ENCODE measurements around the gene CAMKMT.

- TF ChIP-seq, protein P1, sequence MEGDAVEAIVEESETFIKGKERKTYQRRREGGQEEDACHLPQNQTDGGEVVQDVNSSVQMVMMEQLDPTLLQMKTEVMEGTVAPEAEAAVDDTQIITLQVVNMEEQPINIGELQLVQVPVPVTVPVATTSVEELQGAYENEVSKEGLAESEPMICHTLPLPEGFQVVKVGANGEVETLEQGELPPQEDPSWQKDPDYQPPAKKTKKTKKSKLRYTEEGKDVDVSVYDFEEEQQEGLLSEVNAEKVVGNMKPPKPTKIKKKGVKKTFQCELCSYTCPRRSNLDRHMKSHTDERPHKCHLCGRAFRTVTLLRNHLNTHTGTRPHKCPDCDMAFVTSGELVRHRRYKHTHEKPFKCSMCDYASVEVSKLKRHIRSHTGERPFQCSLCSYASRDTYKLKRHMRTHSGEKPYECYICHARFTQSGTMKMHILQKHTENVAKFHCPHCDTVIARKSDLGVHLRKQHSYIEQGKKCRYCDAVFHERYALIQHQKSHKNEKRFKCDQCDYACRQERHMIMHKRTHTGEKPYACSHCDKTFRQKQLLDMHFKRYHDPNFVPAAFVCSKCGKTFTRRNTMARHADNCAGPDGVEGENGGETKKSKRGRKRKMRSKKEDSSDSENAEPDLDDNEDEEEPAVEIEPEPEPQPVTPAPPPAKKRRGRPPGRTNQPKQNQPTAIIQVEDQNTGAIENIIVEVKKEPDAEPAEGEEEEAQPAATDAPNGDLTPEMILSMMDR (IDR thresholded peaks at IDR 0.05) = no peak
- no peak for TF ChIP-seq EZH2 (IDR thresholded peaks at IDR 0.05; ENCODE audit: borderline replicate concordance, insufficient read depth, low read depth, low read length, poor library complexity, severe bottlenecking)
Observed at GRCh38 chr2:44351088-44351487, 10.7 kb upstream of the CAMKMT start.

Data from B cell (primary cell).